Kidney (tissue), 14 donors: Measurements from ENCODE around the gene C6orf118. TPM values are rescaled to one million over a fixed set of nuclear protein-coding genes. Genes with fewer than 3 reads are reported as not detected.

ENCODE experiments used
- DNase-seq, 5 donors: peaks; one replicate each; pipeline ENCODE4 v3.0.0-alpha.2; 2013 to 2020
- FAIRE-seq: peaks from 2 replicates; lab custom pipeline; 2012; peaks lifted over from hg19 to GRCh38; lab: Jason Lieb, UNC
- H3K27ac ChIP-seq, 2 donors: one replicate each; pipeline ENCODE4 v1.7.0; 2013; ENCODE audit warnings: low read depth in 2 of 2, low read length in 2 of 2, inconsistent platforms in 1 of 2
- H3K27me3 ChIP-seq: one replicate; pipeline ENCODE4 v1.7.1; 2013; ENCODE audit warnings: low read length, inconsistent platforms; ENCODE audit not compliant: control insufficient read depth, insufficient read depth
- H3K36me3 ChIP-seq, 3 donors: one replicate each; pipeline versions ENCODE4 v1.7.0 to v1.7.1; 2013; ENCODE audit warnings: low read length in 3 of 3, control low read depth in 1 of 3, inconsistent platforms in 1 of 3; ENCODE audit not compliant: insufficient read depth in 3 of 3, control insufficient read depth in 2 of 3
- H3K4me1 ChIP-seq, 3 donors: one replicate each; pipeline versions ENCODE4 v1.7.0 to v1.7.1; 2013; ENCODE audit warnings: low read length in 3 of 3, inconsistent platforms in 1 of 3, low read depth in 1 of 3; ENCODE audit not compliant: control insufficient read depth in 2 of 3, insufficient read depth in 2 of 3
- H3K4me3 ChIP-seq, 3 donors: one replicate each; pipeline versions ENCODE4 v1.7.0 to v1.8.1; 2013; ENCODE audit warnings: low read length in 3 of 3, control low read depth in 1 of 3, inconsistent platforms in 1 of 3
- H3K9ac ChIP-seq, 3 donors: one replicate each; pipeline versions ENCODE4 v1.7.0 to v1.7.1; 2013; ENCODE audit warnings: low read length in 3 of 3, control low read depth in 1 of 3, inconsistent platforms in 1 of 3
- H3K9me3 ChIP-seq, 3 donors: one replicate each; pipeline versions ENCODE4 v1.7.0 to v1.7.1; 2013; ENCODE audit warnings: low read length in 3 of 3, control low read depth in 1 of 3, inconsistent platforms in 1 of 3; ENCODE audit not compliant: control insufficient read depth in 2 of 3, insufficient read depth in 1 of 3
- intact Hi-C: fragments of 100-400 bp; cut with DNase I; formaldehyde crosslinking; loops from one replicate; pipeline ENCODE4 v1.11.1; 2022
- polyA plus RNA-seq: library from polyadenylated mRNA; stranded (reverse); fragments of 350-450 nt; fragmentation: Illumina TruSeq; extraction: RNeasy Lipid Tissue Mini Kit (QIAGEN cat#74804); gene quantifications from one replicate; pipeline ENCODE4 v1.2.3, GENCODE V29; 2014; ENCODE audit warnings: low read depth, low replicate concordance; ENCODE audit not compliant: insufficient read depth
- total RNA-seq: library from RNA; stranded (reverse); fragmentation: NEBNext Ultra II Directional; extraction: Animal tissue kit (Norgen Biotek cat#: 25700); gene quantifications from one replicate; pipeline ENCODE4 v1.2.1, GENCODE V29; 2021
- TF ChIP-seq, protein P1 (sequence below): IDR thresholded peaks from 3 replicates; pipeline ENCODE4 v1.5.1; 2012; ENCODE audit warnings: mild to moderate bottlenecking, moderate library complexity, borderline replicate concordance; ENCODE audit not compliant: insufficient read depth; ENCODE audit errors: extremely low read depth
- donor health status: control.
- donor health status: control.
- donor health status: control.
- donor health status: control.
- donor health status: control.
- donor health status: DM: yes; HTN: yes; CAD: no.
- donor health status: Normal renal cell carcinoma (clear cell type).

The C6orf118 gene
- total and polyA plus RNA-seq, 2 donors from 2014 or later: 0.57 to 0.67 TPM

DNA sequence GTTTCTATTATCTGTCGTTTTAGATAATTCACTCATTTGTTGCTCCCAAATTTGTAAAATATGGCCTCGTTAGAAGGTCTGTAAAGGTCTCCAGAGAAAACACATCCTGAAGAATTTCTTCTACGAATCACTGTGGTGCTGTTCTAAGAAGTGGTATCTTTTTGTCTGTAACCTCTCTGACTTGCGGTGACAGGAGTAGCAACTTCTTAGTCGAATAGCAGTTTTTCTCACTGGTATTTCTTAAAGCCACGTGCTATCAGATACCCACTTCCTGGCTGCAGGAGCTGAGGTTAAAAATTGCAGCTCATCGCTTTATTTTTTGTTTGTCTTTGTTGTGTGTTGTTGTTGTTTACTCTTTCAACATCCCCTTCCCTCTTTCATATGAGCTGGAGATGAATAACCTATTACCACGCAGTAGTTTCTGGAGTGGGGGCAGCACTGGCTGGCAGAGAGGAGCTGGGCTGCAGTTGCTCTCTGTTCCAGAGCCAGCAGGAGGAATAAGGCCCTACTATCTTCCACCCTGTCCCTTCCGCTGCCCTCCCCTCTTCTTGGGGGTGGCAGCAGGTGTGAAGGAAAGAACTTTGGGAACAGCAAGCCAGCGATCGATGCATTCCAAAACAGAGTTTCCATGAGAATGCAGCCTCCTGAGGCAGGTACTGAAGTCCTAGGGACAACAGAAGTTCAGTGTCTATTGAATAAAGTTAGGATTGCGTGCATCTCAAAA, 64.7 kb downstream of the C6orf118 start:
- intact Hi-C loops: no loop called here
- Histone ChIP-seq H3K27ac (no peak overlapping the region), H3K4me1 (no peaks in the 10 kb centered on the region), H3K9me3 (no peaks in the 10 kb centered on the region), H3K9ac (no peak overlapping the region), H3K27me3 (no peaks in the 10 kb centered on the region), H3K4me3 (no peak overlapping the region), H3K36me3 (no peaks in the 10 kb centered on the region)
- DNase-seq: no peak
- FAIRE-seq: no peak
- TF ChIP-seq, protein P1, sequence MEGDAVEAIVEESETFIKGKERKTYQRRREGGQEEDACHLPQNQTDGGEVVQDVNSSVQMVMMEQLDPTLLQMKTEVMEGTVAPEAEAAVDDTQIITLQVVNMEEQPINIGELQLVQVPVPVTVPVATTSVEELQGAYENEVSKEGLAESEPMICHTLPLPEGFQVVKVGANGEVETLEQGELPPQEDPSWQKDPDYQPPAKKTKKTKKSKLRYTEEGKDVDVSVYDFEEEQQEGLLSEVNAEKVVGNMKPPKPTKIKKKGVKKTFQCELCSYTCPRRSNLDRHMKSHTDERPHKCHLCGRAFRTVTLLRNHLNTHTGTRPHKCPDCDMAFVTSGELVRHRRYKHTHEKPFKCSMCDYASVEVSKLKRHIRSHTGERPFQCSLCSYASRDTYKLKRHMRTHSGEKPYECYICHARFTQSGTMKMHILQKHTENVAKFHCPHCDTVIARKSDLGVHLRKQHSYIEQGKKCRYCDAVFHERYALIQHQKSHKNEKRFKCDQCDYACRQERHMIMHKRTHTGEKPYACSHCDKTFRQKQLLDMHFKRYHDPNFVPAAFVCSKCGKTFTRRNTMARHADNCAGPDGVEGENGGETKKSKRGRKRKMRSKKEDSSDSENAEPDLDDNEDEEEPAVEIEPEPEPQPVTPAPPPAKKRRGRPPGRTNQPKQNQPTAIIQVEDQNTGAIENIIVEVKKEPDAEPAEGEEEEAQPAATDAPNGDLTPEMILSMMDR: no peak

DNA sequence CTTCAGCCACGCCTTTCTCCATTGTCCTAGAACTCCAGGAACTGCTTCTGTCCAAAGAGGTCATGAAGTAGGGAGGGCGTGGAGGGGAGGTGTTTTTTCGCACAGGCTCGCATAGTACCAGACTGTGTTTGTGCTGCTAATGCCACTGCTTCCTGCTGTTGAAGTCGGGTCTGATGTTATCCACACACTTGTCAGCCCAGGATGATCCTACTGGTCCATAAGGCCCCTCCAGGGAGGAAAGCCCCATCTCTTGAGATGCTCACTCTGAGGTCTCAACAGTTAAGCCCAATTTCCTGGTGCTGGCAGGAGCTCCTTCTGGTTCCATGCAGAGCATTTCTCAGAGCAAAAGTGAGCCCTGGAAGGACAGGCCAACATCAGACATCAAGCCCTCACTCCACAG, 65.6 kb downstream of the C6orf118 start:
- Histone ChIP-seq H3K4me3 (no peak overlapping the region), H3K4me1 (no peaks in the 10 kb centered on the region), H3K27me3 (no peaks in the 10 kb centered on the region), H3K9ac (no peak overlapping the region), H3K36me3 (no peaks in the 10 kb centered on the region), H3K9me3 (no peaks in the 10 kb centered on the region), H3K27ac (no peak overlapping the region)
- intact Hi-C loops: no loop called here
- FAIRE-seq (no peak), DNase-seq (no peak)
- TF ChIP-seq, protein P1: no peak

DNA sequence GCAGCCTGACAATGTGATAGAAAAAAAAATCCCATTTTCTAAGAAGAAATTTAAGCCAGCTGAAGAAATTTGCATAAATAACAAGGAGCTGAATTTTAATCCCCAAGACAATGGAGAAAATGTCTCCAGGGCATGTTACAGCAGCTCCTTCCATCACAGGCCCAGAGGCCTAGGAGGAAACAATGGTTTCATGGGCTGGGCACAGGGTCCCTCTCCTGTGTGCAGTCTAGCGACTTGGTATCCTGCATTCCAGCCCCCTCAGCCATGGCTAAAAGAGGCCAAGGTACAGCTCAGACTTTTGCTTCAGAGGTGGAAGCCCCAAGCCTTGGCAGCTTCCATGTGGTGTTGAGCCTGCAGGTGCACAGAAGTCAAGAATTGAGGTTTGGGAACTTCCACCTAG, 73.1 kb downstream of the C6orf118 start:
- H3K9me3 ChIP-seq: peaks cover 0 to 8% (median 7%) of the 10 kb centered on the region in 3 donors
- no peak for DNase-seq
- H3K27me3 ChIP-seq: no peaks in the 10 kb centered on the region
- H3K9ac ChIP-seq: no peak overlapping the region
- H3K4me1 ChIP-seq: no peaks in the 10 kb centered on the region
- TF ChIP-seq, protein P1: no peak
- H3K36me3 ChIP-seq: no peaks in the 10 kb centered on the region
- intact Hi-C loops: no loop called here
- H3K27ac ChIP-seq: no peak overlapping the region
- no peak overlapping the region for H3K4me3 ChIP-seq
- no peak for FAIRE-seq
